HL-60 (cell line): Measurements from ENCODE around the gene PTPRC.
A peak's percentile ranks its signal among the peaks of the same experiment; 100 is the strongest.

Experiments
- DNase-seq, 2 experiments: peaks; one replicate each; pipeline ENCODE4 v3.0.0-alpha.2; 2010 to 2020; ENCODE audit warnings: low read depth in 1 of 2, low spot score in 1 of 2
- H3K27ac ChIP-seq: fragments of 250-450 bp; sonication (Bioruptor Pico); replicated peaks from 2 replicates; pipeline ENCODE4 v1.5.1; 2020; ENCODE audit warnings: mild to moderate bottlenecking, moderate library complexity
- H3K27me3 ChIP-seq: fragments of 250-450 bp; sonication (Bioruptor Pico); 2 replicates; pipeline ENCODE4 v1.5.1; 2021; ENCODE audit warnings: mild to moderate bottlenecking, moderate library complexity; ENCODE audit not compliant: insufficient read depth, poor library complexity, severe bottlenecking
- H3K4me3 ChIP-seq: replicated peaks from 2 replicates; pipeline ENCODE4 v1.5.1; 2011; ENCODE audit warnings: mild to moderate bottlenecking, control low read depth, low read length; ENCODE audit not compliant: insufficient read depth
- CTCF ChIP-seq: IDR thresholded peaks from one replicate; pipeline ENCODE4 v1.5.1; 2011; ENCODE audit warnings: low read length, control low read depth, inconsistent platforms; ENCODE audit not compliant: insufficient read depth
- GABPA ChIP-seq: IDR thresholded peaks from 2 replicates; pipeline ENCODE4 v1.6.1; 2012; ENCODE audit warnings: low read depth
- POLR2AphosphoS5 ChIP-seq: IDR thresholded peaks from 2 replicates; pipeline ENCODE4 v1.6.1; 2012; ENCODE audit warnings: low read depth
- REST ChIP-seq: IDR thresholded peaks from 2 replicates; pipeline ENCODE4 v1.6.1; 2012; ENCODE audit warnings: low read depth; ENCODE audit not compliant: insufficient replicate concordance
- SPI1 ChIP-seq: IDR thresholded peaks from 2 replicates; pipeline ENCODE4 v1.6.1; 2012; ENCODE audit warnings: low read depth, mild to moderate bottlenecking, borderline replicate concordance

The PTPRC gene

GRCh38 chr1:198676253-198676652, 37.4 kb downstream of the PTPRC start:
- Histone ChIP-seq H3K27ac (peak overlapping the region; percentile 82), H3K27me3 (no peaks in the 10 kb centered on the region), H3K4me3 (no peak overlapping the region)
- DNase-seq, result no peak
- TF ChIP-seq REST (no peak), CTCF (no peak), GABPA (no peak), POLR2AphosphoS5 (no peak), SPI1 (no peak)

GRCh38 chr1:198677027-198677426, 38.2 kb downstream of the PTPRC start:
- Histone ChIP-seq H3K27me3 (no peaks in the 10 kb centered on the region), H3K27ac (peak overlapping the region; percentile 82), H3K4me3 (no peak overlapping the region)
- DNase-seq, result no peak
- TF ChIP-seq SPI1 (no peak), GABPA (no peak), REST (no peak), CTCF (no peak), POLR2AphosphoS5 (no peak)

- no peak for TF ChIP-seq CTCF
- DNase-seq, result peak in 1 of 2 experiments; percentile 49
- Histone ChIP-seq H3K4me3 (no peak overlapping the region), H3K27me3 (no peaks in the 10 kb centered on the region), H3K27ac (peak overlapping the region; percentile 82)
Measured at GRCh38 chr1:198677871-198678270, 39.0 kb downstream of the PTPRC start.

- no peak overlapping the region for H3K4me3 ChIP-seq
Measured at GRCh38 chr1:198678301-198678836, 39.5 kb downstream of the PTPRC start.

More at GRCh38 chr1:198678301-198678836, 39.5 kb downstream of the PTPRC start:
- TF ChIP-seq GABPA, result no peak
- TF ChIP-seq CTCF, result no peak
- no peak for TF ChIP-seq POLR2AphosphoS5
- no peak for TF ChIP-seq REST
- TF ChIP-seq SPI1, result no peak
- Histone ChIP-seq H3K27ac (peak overlapping the region; percentile 82), H3K27me3 (no peaks in the 10 kb centered on the region)
- DNase-seq, result no peak
